GM23338 (cell line): Measurements from ENCODE around the gene NFIB. TPM values are rescaled to one million over a fixed set of nuclear protein-coding genes. Genes with fewer than 3 reads are reported as not detected.

Source experiments
- ATAC-seq: fragments of 200-7000 bp; cut with Tn5 transposase; 3 replicates; pipeline ENCODE4 v1.9.1; 2020
- DNase-seq: peaks from one replicate; pipeline ENCODE4 v3.0.0-alpha.2; 2015; ENCODE audit warnings: low spot score
- H2AFZ ChIP-seq: fragments of 200-600 bp; sonication (generic); 2 replicates; pipeline ENCODE4 v1.8.0; 2016; ENCODE audit warnings: antibody characterized with exemption, mild to moderate bottlenecking, moderate library complexity
- H3F3A ChIP-seq: fragments of 200-600 bp; sonication (generic); replicated peaks from 2 replicates; pipeline ENCODE4 v1.8.0; 2017; ENCODE audit warnings: antibody characterized with exemption, mixed run types, low read depth
- H3K27ac ChIP-seq: fragments of 200-600 bp; sonication (generic); 2 replicates; pipeline ENCODE4 v1.6.1; 2016; ENCODE audit warnings: low read depth
- H3K27me3 ChIP-seq: fragments of 200-600 bp; sonication (generic); 2 replicates; pipeline ENCODE4 v1.8.0; 2016; ENCODE audit warnings: mild to moderate bottlenecking, mixed run types, moderate library complexity; ENCODE audit not compliant: insufficient read depth
- H3K36me3 ChIP-seq: fragments of 200-600 bp; sonication (generic); 2 replicates; pipeline ENCODE4 v1.8.0; 2016; ENCODE audit warnings: mild to moderate bottlenecking; ENCODE audit not compliant: insufficient read depth
- H3K4me1 ChIP-seq: fragments of 200-600 bp; sonication (generic); 2 replicates; pipeline ENCODE4 v1.8.0; 2016; ENCODE audit warnings: mild to moderate bottlenecking, moderate library complexity; ENCODE audit not compliant: insufficient read depth
- H3K4me2 ChIP-seq: fragments of 200-600 bp; sonication (generic); 2 replicates; pipeline ENCODE4 v1.7.1; 2017; ENCODE audit warnings: mixed run types
- H3K4me3 ChIP-seq: fragments of 200-600 bp; sonication (generic); 2 replicates; pipeline ENCODE4 v1.6.1; 2016; ENCODE audit warnings: mixed run types
- H3K79me2 ChIP-seq: fragments of 200-600 bp; sonication (generic); replicated peaks from 2 replicates; pipeline ENCODE4 v1.8.0; 2017; ENCODE audit warnings: mild to moderate bottlenecking; ENCODE audit not compliant: insufficient read depth
- H3K9me2 ChIP-seq: fragments of 200-600 bp; sonication (generic); 2 replicates; pipeline ENCODE4 v1.8.0; 2017; ENCODE audit not compliant: insufficient read depth
- H4K20me1 ChIP-seq: fragments of 200-600 bp; sonication (generic); replicated peaks from 2 replicates; pipeline ENCODE4 v1.8.0; 2017; ENCODE audit warnings: mild to moderate bottlenecking; ENCODE audit not compliant: insufficient read depth
- H3K27ac Mint-ChIP-seq: 2 replicates; pipeline ENCODE4 v1.8.0; 2020; ENCODE audit warnings: inconsistent platforms, mild to moderate bottlenecking, moderate library complexity, mixed read lengths
- H3K27me3 Mint-ChIP-seq: 3 replicates; pipeline ENCODE4 v1.8.0; 2022; ENCODE audit warnings: low read depth, mild to moderate bottlenecking, moderate library complexity, mixed read lengths, inconsistent platforms; ENCODE audit not compliant: insufficient read depth, poor library complexity
- H3K36me3 Mint-ChIP-seq: 3 replicates; pipeline ENCODE4 v1.8.0; 2021; ENCODE audit warnings: low read depth, mild to moderate bottlenecking, inconsistent platforms, moderate library complexity, mixed read lengths
- H3K4me1 Mint-ChIP-seq: 3 replicates; pipeline ENCODE4 v1.8.0; 2020; ENCODE audit warnings: mild to moderate bottlenecking, inconsistent platforms, mixed read lengths
- H3K4me3 Mint-ChIP-seq: 3 replicates; pipeline ENCODE4 v1.8.0; 2021; ENCODE audit warnings: moderate library complexity, mild to moderate bottlenecking, inconsistent platforms, mixed read lengths
- H3K9me3 Mint-ChIP-seq: 3 replicates; pipeline ENCODE4 v1.8.0; 2020; ENCODE audit warnings: moderate library complexity, mild to moderate bottlenecking, inconsistent platforms, mixed read lengths
- CREB1 ChIP-seq: fragments of 250-450 bp; sonication (Bioruptor Pico); IDR thresholded peaks from 2 replicates; pipeline ENCODE4 v1.5.0; 2020; ENCODE audit warnings: low read depth, mild to moderate bottlenecking, moderate library complexity
- CTCF ChIP-seq, 2 experiments: fragments of 200-600 bp in 1 of 2; sonication (generic) in 1 of 2; conservative IDR thresholded peaks; 2 replicates each; pipeline versions ENCODE4 v1.5.1 to v1.6.1; 2016 to 2017; ENCODE audit warnings: antibody characterized with exemption in 2 of 2, low read depth in 2 of 2, mild to moderate bottlenecking in 2 of 2, moderate library complexity in 1 of 2
- EZH2 ChIP-seq: fragments of 200-600 bp; sonication (generic); IDR thresholded peaks from one replicate; pipeline ENCODE4 v1.8.0; 2017; ENCODE audit warnings: antibody characterized with exemption, mild to moderate bottlenecking, low read depth; ENCODE audit not compliant: unreplicated experiment
- EZH2phosphoT487 ChIP-seq: fragments of 200-600 bp; sonication (generic); IDR thresholded peaks from one replicate; pipeline ENCODE4 v1.8.1; 2018; ENCODE audit warnings: antibody characterized with exemption; ENCODE audit not compliant: unreplicated experiment
- NANOG ChIP-seq: IDR thresholded peaks from 2 replicates; pipeline ENCODE4 v1.6.1; 2016; ENCODE audit warnings: antibody characterized with exemption, borderline replicate concordance
- POLR2AphosphoS5 ChIP-seq: IDR thresholded peaks from 2 replicates; pipeline ENCODE4 v1.6.1; 2016; ENCODE audit warnings: antibody characterized with exemption, low read depth
- REST ChIP-seq: IDR thresholded peaks from one replicate; pipeline ENCODE4 v1.6.1; 2018; ENCODE audit warnings: antibody characterized with exemption; ENCODE audit not compliant: unreplicated experiment
- STAT1 ChIP-seq: IDR thresholded peaks from one replicate; pipeline ENCODE4 v1.6.1; 2016; ENCODE audit warnings: antibody characterized with exemption; ENCODE audit not compliant: unreplicated experiment
- ZNF114 ChIP-seq: fragments of 250-450 bp; sonication (Bioruptor Pico); IDR thresholded peaks from 2 replicates; pipeline ENCODE4 v1.5.0; 2020; ENCODE audit warnings: mild to moderate bottlenecking, moderate library complexity
- ZNF331 ChIP-seq: fragments of 250-450 bp; sonication (Bioruptor Pico); IDR thresholded peaks from 2 replicates; pipeline ENCODE4 v1.5.0; 2020; ENCODE audit warnings: low read depth, mild to moderate bottlenecking, moderate library complexity
- polyA plus RNA-seq: library from polyadenylated mRNA; unstranded; fragments of >200 nt; fragmentation: Nextera tagmentation; extraction: Ambion mirVana; gene quantifications from 2 replicates; pipeline ENCODE4 v1.2.1, GENCODE V29; 2016
- total RNA-seq: library from RNA; depleted of rRNA; stranded (reverse); fragments of >200 nt; shearing (Covaris generic); gene quantifications from 2 replicates; pipeline ENCODE4 v1.2.3, GENCODE V29; 2014

Gene NFIB
- total and polyA plus RNA-seq, 2 experiments from 2014 or later, result 3.9 to 4.7 TPM

GRCh38 chr9:14159440-14160216 is 154.3 kb downstream of the NFIB start (continued):
- TF ChIP-seq REST (no peak), STAT1 (no peak), NANOG (no peak), ZNF331 (CRISPR knock-in tag) (no peak), ZNF114 (no peak), EZH2 (no peak), CTCF (conservative IDR thresholded peaks at IDR 0.05; ENCODE audit: low read depth in 2 of 2) (no peak), CREB1 (CRISPR knock-in tag) (no peak), EZH2phosphoT487 (no peak)

- DNase-seq, result no peak
- Mint-ChIP-seq H3K27me3 (no peaks in the 10 kb centered on the region), H3K27ac (no peak overlapping the region)
Observed at GRCh38 chr9:14158916-14159315, 155.0 kb downstream of the NFIB start.

More at GRCh38 chr9:14158916-14159315, 155.0 kb downstream of the NFIB start:
- Histone ChIP-seq H2AFZ (no peak overlapping the region), H3K27me3 (no peaks in the 10 kb centered on the region), H3K4me2 (no peak overlapping the region), H3K9me2 (no peaks in the 10 kb centered on the region), H4K20me1 (no peaks in the 10 kb centered on the region), H3K27ac (no peak overlapping the region), H3K79me2 (no peaks in the 10 kb centered on the region), H3K4me1 (no peaks in the 10 kb centered on the region), H3F3A (no peaks in the 10 kb centered on the region), H3K4me3 (no peak overlapping the region), H3K36me3 (no peaks in the 10 kb centered on the region)
- no peaks in the 10 kb centered on the region for H3K36me3 Mint-ChIP-seq
- no peak for ATAC-seq
- H3K4me3 Mint-ChIP-seq, result no peak overlapping the region
- H3K9me3 Mint-ChIP-seq, result no peaks in the 10 kb centered on the region
- TF ChIP-seq ZNF114 (no peak), POLR2AphosphoS5 (no peak), REST (no peak), EZH2phosphoT487 (no peak)
- peaks cover 20% of the 10 kb centered on the region for H3K4me1 Mint-ChIP-seq
